Lung (tissue), 12 donors: Measurements from ENCODE around the gene EML3. TPM values are rescaled to one million over a fixed set of nuclear protein-coding genes. Genes with fewer than 3 reads are reported as not detected.
"Not testable (repeated sequence)": the region's sequence is repeated elsewhere in the genome, so short reads cannot be mapped to it uniquely, and the experiment has no call there.

Experiments used
- ATAC-seq: fragments of 200-7000 bp; cut with Tn5 transposase; one replicate; pipeline ENCODE4 v1.9.1; 2020; ENCODE audit warnings: moderate number of reproducible peaks; ENCODE audit not compliant: insufficient read depth, low FRiP score
- DNase-seq, 3 donors: peaks; one replicate each; pipeline ENCODE4 v3.0.0-alpha.2; 2013 to 2017
- H3K27ac ChIP-seq, 2 donors: one replicate each; pipeline ENCODE4 v1.5.1; 2013; ENCODE audit warnings: mild to moderate bottlenecking in 2 of 2, moderate library complexity in 2 of 2, control low read depth in 1 of 2, inconsistent platforms in 1 of 2, low read depth in 1 of 2, low read length in 1 of 2
- H3K27me3 ChIP-seq, 3 donors: one replicate each; pipeline ENCODE4 v1.5.1; 2013; ENCODE audit warnings: low read length in 2 of 3; ENCODE audit not compliant: control insufficient read depth in 3 of 3, insufficient read depth in 3 of 3
- H3K36me3 ChIP-seq, 4 donors: one replicate each; pipeline ENCODE4 v1.5.1; 2013; ENCODE audit warnings: low read length in 4 of 4, mild to moderate bottlenecking in 1 of 4, moderate library complexity in 1 of 4; ENCODE audit not compliant: control insufficient read depth in 4 of 4, insufficient read depth in 4 of 4
- H3K4me1 ChIP-seq, 5 donors: one replicate each; pipeline ENCODE4 v1.5.1; 2013; ENCODE audit warnings: low read length in 5 of 5, mild to moderate bottlenecking in 2 of 5, moderate library complexity in 1 of 5; ENCODE audit not compliant: control insufficient read depth in 5 of 5, insufficient read depth in 5 of 5
- H3K4me3 ChIP-seq: one replicate; pipeline ENCODE4 v1.5.1; 2013; ENCODE audit warnings: mild to moderate bottlenecking, control low read depth, moderate library complexity
- H3K9ac ChIP-seq, 2 donors: one replicate each; pipeline ENCODE4 v1.5.1; 2013; ENCODE audit warnings: low read length in 2 of 2, control low read depth in 1 of 2; ENCODE audit not compliant: insufficient read depth in 1 of 2
- H3K9me3 ChIP-seq, 4 donors: one replicate each; pipeline ENCODE4 v1.5.1; 2013; ENCODE audit warnings: low read length in 3 of 4, mild to moderate bottlenecking in 1 of 4, moderate library complexity in 1 of 4; ENCODE audit not compliant: control insufficient read depth in 4 of 4, insufficient read depth in 3 of 4
- CTCF ChIP-seq: IDR thresholded peaks from 2 replicates; pipeline ENCODE4 v1.5.1; 2012; ENCODE audit warnings: mild to moderate bottlenecking; ENCODE audit errors: control extremely low read depth, extremely low read depth
- WGBS, 2 donors: extraction: QIAGEN DNeasy Blood & Tissue Kit; methylation state at CpG; one replicate each; pipeline ENCODE4 v1.1.7; 2013; 5-methylcytosine and 5-hydroxymethylcytosine counted together
- polyA plus RNA-seq, 2 donors: library from polyadenylated mRNA; stranded (reverse); fragments of 200-250 nt; gene quantifications; one replicate each; pipeline ENCODE4 v1.2.1, GENCODE V29; 2013
- total RNA-seq, 2 donors: library from RNA; depleted of rRNA in 1 of 2; stranded (reverse); fragments of >200 nt in 1 of 2; gene quantifications; one replicate each; pipeline ENCODE4 v1.2.1, GENCODE V29; 2014 to 2021
- donor health status: control.
- donor health status: control.
- donor health status: Bipolar disorder and iron deficiency.
- donor health status: healthy.
- donor health status: DM: yes; HTN: yes; CAD: no.

The EML3 gene
- total and polyA plus RNA-seq, 4 donors: 29.1 to 95.4 (median 62.9) TPM

- 29 to 75% methylated on average over 2 of the region's 2 CpGs for WGBS, 2 donors
- DNase-seq: peak; percentile 75 to 82 (median 76)
Measured at GRCh38 chr11:62560566-62561103, 51.9 kb downstream of the EML3 start.

GRCh38 chr11:62559626-62560025 lies 52.9 kb downstream of the EML3 start:
- not testable (repeated sequence) for H3K9ac ChIP-seq, H3K4me3 ChIP-seq, H3K27me3 ChIP-seq, DNase-seq, H3K9me3 ChIP-seq, ATAC-seq
- Histone ChIP-seq H3K27ac (peak overlapping the region; percentile 15 to 35), H3K36me3 (peaks cover 18 to 26% (median 19%) of the 10 kb centered on the region in 4 donors), H3K4me1 (peaks cover 6 to 27% (median 19%) of the 10 kb centered on the region in 5 donors)
- WGBS, 2 donors: 83 to 91% methylated on average over 5 of the region's 5 CpGs

More at GRCh38 chr11:62560566-62561103, 51.9 kb downstream of the EML3 start:
- Histone ChIP-seq H3K9me3 (no peaks in the 10 kb centered on the region), H3K27ac (peak overlapping the region; percentile 62 to 63), H3K27me3 (no peaks in the 10 kb centered on the region), H3K4me3 (no peak overlapping the region), H3K9ac (no peak overlapping the region), H3K4me1 (peaks cover 3 to 17% (median 13%) of the 10 kb centered on the region in 5 donors), H3K36me3 (peaks cover 20 to 28% (median 25%) of the 10 kb centered on the region in 4 donors)
- peak; percentile 75 for ATAC-seq
- TF ChIP-seq CTCF: peak; percentile 69

- 87 to 90% methylated on average over 8 of the region's 8 CpGs for WGBS, 2 donors
- Histone ChIP-seq H3K9me3 (no peaks in the 10 kb centered on the region), H3K4me3 (no peak overlapping the region), H3K36me3 (peaks cover 18 to 26% (median 19%) of the 10 kb centered on the region in 4 donors), H3K27ac (peak overlapping the region; percentile 15 to 35), H3K9ac (no peak overlapping the region), H3K27me3 (no peaks in the 10 kb centered on the region), H3K4me1 (peaks cover 10 to 31% (median 23%) of the 10 kb centered on the region in 5 donors)
- ATAC-seq (no peak), DNase-seq (no peak)
- no peak for TF ChIP-seq CTCF
Measured at GRCh38 chr11:62559204-62559603, 53.4 kb downstream of the EML3 start.

GRCh38 chr11:62558669-62559068 lies 53.9 kb downstream of the EML3 start:
- no peak for TF ChIP-seq CTCF
- Histone ChIP-seq H3K27me3 (no peaks in the 10 kb centered on the region), H3K9ac (no peak overlapping the region), H3K27ac (peak overlapping the region in 1 of 2 donors; percentile 38), H3K9me3 (no peaks in the 10 kb centered on the region), H3K36me3 (peaks cover 15 to 26% (median 16%) of the 10 kb centered on the region in 4 donors), H3K4me1 (peaks cover 13 to 37% (median 27%) of the 10 kb centered on the region in 5 donors), H3K4me3 (no peak overlapping the region)
- WGBS, 2 donors: 82 to 93% methylated on average over 9 of the region's 9 CpGs
- ATAC-seq: no peak
- DNase-seq: no peak
